ENCODE results near the gene PXN.

PXN gene

DNA sequence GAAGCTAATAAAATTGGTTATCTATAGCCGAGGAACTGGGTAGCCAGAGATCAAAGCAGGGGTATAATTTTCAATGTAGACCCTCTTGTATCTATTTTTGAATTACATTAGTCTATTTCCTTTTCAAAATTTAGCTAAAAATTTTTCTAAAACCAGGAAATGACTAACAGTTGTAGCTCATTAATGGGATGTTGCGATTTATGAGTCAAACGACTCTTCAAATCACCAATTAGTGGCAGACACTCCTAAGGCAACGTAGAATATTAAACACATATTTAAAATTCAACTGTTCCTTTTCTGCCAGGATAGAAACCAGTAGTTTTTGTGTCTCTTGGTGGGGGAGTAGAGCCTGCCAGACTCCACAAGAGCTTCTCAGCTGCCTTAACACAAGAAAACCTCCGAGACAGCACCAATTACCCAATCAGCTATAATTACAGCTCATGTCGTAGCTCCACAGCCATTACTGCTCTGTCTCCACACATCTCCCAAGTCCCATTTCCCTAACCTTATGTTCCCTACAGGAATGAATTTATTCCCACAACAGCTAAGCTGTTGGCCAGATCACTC, 97.9 kb downstream of the PXN start:
- DNase-seq = no peak

DNA sequence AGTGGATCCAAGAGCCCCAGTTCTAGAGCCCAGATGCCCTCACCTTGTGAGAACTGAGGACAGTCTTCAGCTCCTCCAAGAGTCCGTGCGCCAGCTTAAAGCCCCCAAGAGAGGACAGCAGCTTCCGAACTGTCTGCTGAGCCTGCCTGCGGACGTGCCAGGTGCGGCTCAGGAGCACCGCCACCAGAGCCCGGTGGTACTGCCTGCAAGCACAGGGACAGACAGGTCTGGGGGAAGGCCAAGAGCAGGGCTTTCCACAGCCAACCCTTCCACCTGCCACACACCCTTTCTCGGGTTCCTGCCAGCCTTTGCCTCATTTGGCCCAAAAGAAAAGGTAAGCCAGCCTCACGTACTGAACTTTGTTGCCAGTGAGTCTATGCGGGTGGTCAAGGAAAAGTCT, 101.2 kb downstream of the PXN start:
- DNase-seq = no peak

DNA sequence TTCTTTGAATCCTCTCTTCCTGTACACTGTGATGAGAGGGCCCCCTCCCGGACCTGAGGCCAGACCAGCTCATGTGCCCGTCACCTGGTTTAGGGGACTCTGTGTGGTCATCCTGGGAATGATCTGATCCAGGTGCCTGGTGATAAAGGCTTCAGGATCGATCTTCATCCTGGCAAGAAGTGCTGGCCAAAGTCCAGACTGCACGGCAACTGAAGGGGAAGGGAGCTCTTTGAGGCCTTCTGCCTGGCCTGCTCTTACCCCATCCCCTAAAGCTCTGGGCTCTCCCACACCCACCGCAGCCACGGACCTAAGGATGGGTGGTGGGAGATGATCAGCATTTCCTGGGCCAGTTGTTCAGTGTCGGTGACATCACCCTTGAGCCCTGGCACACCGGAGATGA, 102.8 kb downstream of the PXN start:
- DNase-seq = no peak

DNA sequence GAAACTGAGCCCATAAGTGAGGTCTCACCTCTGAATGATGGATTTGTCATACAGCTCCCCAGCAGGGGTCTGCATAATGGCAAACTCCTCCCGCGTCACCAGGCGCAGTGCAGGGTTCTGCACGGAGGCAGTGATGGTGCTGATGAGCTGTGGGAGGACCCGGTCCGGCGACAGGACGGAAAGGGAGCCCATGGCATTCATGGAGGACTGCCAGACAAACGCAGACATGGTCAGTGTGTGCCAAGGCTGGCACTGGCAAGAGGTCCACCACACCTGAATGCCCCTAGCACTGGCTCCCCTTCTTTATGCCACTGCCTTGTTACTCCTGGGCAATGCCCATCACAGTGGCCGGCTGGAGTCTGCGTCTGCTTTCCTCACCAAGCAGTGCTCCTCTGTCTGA, 103.7 kb downstream of the PXN start:
- no peak for DNase-seq

Measured in NCI-H2107 (cell line).